Immature natural killer cell (primary cell): ENCODE data around the gene MAPK7. TPM values are rescaled to one million over a fixed set of nuclear protein-coding genes. Genes with fewer than 3 reads are reported as not detected.
A peak's percentile ranks its signal among the peaks of the same experiment; 100 is the strongest.

Source experiments
- DNase-seq, 3 donors: peaks; one replicate each; pipeline ENCODE4 v3.0.0; 2022; ENCODE audit warnings: mixed read lengths in 1 of 3
- H3K27ac Mint-ChIP-seq, 6 donors: one replicate each; pipeline ENCODE4 v1.8.0; 2020; ENCODE audit warnings: mixed read lengths in 6 of 6, mild to moderate bottlenecking in 5 of 6, inconsistent platforms in 4 of 6, moderate library complexity in 3 of 6
- H3K27me3 Mint-ChIP-seq, 3 donors: one replicate each; pipeline ENCODE4 v1.8.0; 2020 to 2021; ENCODE audit warnings: low read depth in 3 of 3, mild to moderate bottlenecking in 3 of 3, mixed read lengths in 3 of 3, moderate library complexity in 3 of 3, inconsistent platforms in 1 of 3
- H3K36me3 Mint-ChIP-seq, 3 donors: one replicate each; pipeline ENCODE4 v1.8.0; 2020; ENCODE audit warnings: mixed read lengths in 3 of 3, inconsistent platforms in 2 of 3, mild to moderate bottlenecking in 2 of 3
- H3K4me1 Mint-ChIP-seq, 2 donors: one replicate each; pipeline ENCODE4 v1.8.0; 2020; ENCODE audit warnings: inconsistent platforms in 2 of 2, mild to moderate bottlenecking in 2 of 2, mixed read lengths in 2 of 2, moderate library complexity in 1 of 2
- H3K4me3 Mint-ChIP-seq, 5 donors: one replicate each; pipeline ENCODE4 v1.8.0; 2020; ENCODE audit warnings: mild to moderate bottlenecking in 5 of 5, mixed read lengths in 5 of 5, inconsistent platforms in 3 of 5, moderate library complexity in 3 of 5
- H3K9me3 Mint-ChIP-seq, 6 donors: one replicate each; pipeline ENCODE4 v1.8.0; 2020; ENCODE audit warnings: mild to moderate bottlenecking in 6 of 6, mixed read lengths in 6 of 6, inconsistent platforms in 4 of 6, moderate library complexity in 3 of 6
- polyA plus RNA-seq, 3 donors: library from polyadenylated mRNA; unstranded; fragments of 300-500 nt; fragmentation: Illumina TruSeq; gene quantifications; one replicate each; pipeline ENCODE4 v1.2.3, GENCODE V29; 2021

Gene MAPK7
- polyA plus RNA-seq, 3 donors from 2014 or later, result 3.4 to 23.0 (median 7.3) TPM

DNA sequence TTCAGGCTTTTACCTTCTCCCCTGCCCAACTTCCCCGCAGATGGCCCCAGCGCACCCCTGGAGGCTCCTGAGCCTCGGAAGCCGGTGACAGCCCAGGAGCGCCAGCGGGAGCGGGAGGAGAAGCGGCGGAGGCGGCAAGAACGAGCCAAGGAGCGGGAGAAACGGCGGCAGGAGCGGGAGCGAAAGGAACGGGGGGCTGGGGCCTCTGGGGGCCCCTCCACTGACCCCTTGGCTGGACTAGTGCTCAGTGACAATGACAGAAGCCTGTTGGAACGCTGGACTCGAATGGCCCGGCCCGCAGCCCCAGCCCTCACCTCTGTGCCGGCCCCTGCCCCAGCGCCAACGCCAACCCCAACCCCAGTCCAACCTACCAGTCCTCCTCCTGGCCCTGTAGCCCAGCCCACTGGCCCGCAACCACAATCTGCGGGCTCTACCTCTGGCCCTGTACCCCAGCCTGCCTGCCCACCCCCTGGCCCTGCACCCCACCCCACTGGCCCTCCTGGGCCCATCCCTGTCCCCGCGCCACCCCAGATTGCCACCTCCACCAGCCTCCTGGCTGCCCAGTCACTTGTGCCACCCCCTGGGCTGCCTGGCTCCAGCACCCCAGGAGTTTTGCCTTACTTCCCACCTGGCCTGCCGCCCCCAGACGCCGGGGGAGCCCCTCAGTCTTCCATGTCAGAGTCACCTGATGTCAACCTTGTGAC is 3.6 kb downstream of the MAPK7 start:
- Mint-ChIP-seq H3K4me1 (peaks cover 36 to 41% of the 10 kb centered on the region in 2 donors), H3K27me3 (peaks cover 8 to 9% (median 9%) of the 10 kb centered on the region in 3 donors), H3K36me3 (peaks cover 8 to 39% (median 10%) of the 10 kb centered on the region in 3 donors), H3K27ac (no peak overlapping the region), H3K4me3 (no peak overlapping the region), H3K9me3 (no peaks in the 10 kb centered on the region)
- no peak for DNase-seq

- no peak for DNase-seq
- Mint-ChIP-seq H3K4me3 (no peak overlapping the region), H3K9me3 (no peaks in the 10 kb centered on the region), H3K4me1 (peaks cover 29 to 32% of the 10 kb centered on the region in 2 donors), H3K27ac (no peak overlapping the region), H3K27me3 (peaks cover 4 to 7% (median 4%) of the 10 kb centered on the region in 3 donors), H3K36me3 (peaks cover 8 to 39% (median 10%) of the 10 kb centered on the region in 3 donors)
Observed at GRCh38 chr17:19382531-19383444, 4.5 kb downstream of the MAPK7 start.

DNA sequence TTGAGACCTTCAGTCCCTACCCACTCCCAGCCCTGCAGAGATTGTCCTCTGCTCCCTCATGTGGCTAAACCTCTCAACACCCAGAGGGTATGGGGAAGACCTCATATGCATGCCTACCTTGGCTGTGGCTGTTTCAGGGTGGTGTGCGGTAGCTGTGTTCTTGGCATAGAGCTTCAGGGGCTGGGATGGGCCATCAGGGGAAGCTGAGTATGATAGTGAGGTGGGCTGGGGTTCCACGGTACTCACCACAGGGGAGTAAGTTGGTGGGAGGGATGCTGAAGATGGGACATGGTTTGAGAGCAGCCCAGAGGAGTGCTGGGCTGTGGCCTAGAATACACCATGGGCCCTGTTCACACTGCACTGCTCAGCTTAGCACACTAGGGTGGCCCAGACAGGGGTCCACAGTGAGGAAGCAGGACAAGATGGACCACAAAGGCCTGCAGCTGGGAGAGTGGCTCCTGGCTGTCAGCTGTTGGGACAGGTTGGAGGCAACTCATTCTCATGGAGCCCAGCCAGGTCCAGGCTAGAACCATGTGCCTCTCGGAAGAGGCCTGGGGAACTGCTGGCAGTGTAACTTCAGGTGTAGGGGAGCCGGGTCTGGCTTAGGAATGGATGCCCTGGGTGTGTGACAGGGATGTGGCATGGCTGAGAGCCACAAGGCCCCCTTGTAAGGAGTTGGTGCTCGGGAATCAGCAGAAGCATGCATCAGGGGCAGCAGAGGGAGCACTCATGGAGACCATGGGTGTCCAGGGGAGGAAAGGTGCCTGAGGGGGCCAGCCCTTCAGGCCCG is 5.6 kb downstream of the MAPK7 start:
- DNase-seq, result no peak
- peaks cover 8 to 39% (median 10%) of the 10 kb centered on the region in 3 donors for H3K36me3 Mint-ChIP-seq
- no peaks in the 10 kb centered on the region for H3K9me3 Mint-ChIP-seq
- peaks cover 0 to 2% (median 0%) of the 10 kb centered on the region in 3 donors for H3K27me3 Mint-ChIP-seq
- no peak overlapping the region for H3K4me3 Mint-ChIP-seq
- peaks cover 28 to 32% of the 10 kb centered on the region in 2 donors for H3K4me1 Mint-ChIP-seq
- H3K27ac Mint-ChIP-seq, result peak overlapping the region in 4 of 6 donors; percentile 11 to 76 (median 56)

DNA sequence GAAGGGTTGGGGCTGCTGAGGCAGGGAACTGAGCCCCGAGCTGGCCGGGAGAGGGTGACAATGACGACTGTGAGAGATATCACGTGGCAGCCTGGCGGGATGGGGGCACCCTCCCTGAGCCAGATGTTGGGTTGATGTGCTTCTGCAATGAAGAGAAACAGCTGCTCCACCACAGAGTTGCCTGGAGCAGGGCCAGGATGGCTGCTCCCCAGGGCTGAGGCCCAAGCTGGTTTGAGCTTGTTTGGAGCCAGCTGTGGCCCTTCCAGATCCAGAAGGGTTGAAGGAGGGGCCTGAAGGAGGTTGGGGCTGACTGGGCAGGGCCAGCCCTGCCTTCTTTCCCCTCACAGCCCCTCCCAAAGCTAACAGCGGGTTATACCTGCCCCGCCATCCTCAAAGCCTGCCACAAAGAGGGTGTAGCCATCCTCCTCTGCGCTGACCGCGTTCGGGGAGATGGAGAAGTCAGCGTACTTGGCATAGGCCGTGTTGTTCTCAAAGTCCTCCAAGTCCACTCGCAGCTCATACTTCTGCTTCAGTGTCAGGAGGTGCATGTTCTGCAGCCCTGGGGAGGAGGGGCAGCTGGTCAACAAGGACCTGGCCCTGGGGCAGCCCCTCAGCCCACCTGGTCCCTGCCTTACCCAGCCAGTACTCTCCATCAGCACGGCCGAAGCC is 6.6 kb downstream of the MAPK7 start:
- Mint-ChIP-seq H3K4me1 (peaks cover 19 to 22% of the 10 kb centered on the region in 2 donors), H3K36me3 (peaks cover 8 to 31% (median 10%) of the 10 kb centered on the region in 3 donors), H3K9me3 (no peaks in the 10 kb centered on the region), H3K27me3 (no peaks in the 10 kb centered on the region), H3K4me3 (no peak overlapping the region), H3K27ac (peak overlapping the region in 4 of 6 donors; percentile 11 to 74 (median 60))
- DNase-seq, result no peak

GRCh38 chr17:19385521-19385983 is 7.3 kb downstream of the MAPK7 start:
- H3K27ac Mint-ChIP-seq, result peak overlapping the region in 1 of 6 donors; percentile 31
- H3K9me3 Mint-ChIP-seq, result no peaks in the 10 kb centered on the region
- H3K4me1 Mint-ChIP-seq, result peaks cover 15 to 16% of the 10 kb centered on the region in 2 donors
- no peaks in the 10 kb centered on the region for H3K27me3 Mint-ChIP-seq
- DNase-seq, result no peak
- no peak overlapping the region for H3K4me3 Mint-ChIP-seq
- H3K36me3 Mint-ChIP-seq, result peaks cover 3 to 24% (median 9%) of the 10 kb centered on the region in 3 donors

- Mint-ChIP-seq H3K36me3 (peaks cover 0 to 17% (median 6%) of the 10 kb centered on the region in 3 donors), H3K4me1 (peaks cover 11 to 14% of the 10 kb centered on the region in 2 donors), H3K27me3 (no peaks in the 10 kb centered on the region), H3K9me3 (no peaks in the 10 kb centered on the region), H3K4me3 (peak overlapping the region in 1 of 5 donors; percentile 20), H3K27ac (no peak overlapping the region)
- DNase-seq, result no peak
Observed at GRCh38 chr17:19386051-19386929, 8.0 kb downstream of the MAPK7 start.

DNA sequence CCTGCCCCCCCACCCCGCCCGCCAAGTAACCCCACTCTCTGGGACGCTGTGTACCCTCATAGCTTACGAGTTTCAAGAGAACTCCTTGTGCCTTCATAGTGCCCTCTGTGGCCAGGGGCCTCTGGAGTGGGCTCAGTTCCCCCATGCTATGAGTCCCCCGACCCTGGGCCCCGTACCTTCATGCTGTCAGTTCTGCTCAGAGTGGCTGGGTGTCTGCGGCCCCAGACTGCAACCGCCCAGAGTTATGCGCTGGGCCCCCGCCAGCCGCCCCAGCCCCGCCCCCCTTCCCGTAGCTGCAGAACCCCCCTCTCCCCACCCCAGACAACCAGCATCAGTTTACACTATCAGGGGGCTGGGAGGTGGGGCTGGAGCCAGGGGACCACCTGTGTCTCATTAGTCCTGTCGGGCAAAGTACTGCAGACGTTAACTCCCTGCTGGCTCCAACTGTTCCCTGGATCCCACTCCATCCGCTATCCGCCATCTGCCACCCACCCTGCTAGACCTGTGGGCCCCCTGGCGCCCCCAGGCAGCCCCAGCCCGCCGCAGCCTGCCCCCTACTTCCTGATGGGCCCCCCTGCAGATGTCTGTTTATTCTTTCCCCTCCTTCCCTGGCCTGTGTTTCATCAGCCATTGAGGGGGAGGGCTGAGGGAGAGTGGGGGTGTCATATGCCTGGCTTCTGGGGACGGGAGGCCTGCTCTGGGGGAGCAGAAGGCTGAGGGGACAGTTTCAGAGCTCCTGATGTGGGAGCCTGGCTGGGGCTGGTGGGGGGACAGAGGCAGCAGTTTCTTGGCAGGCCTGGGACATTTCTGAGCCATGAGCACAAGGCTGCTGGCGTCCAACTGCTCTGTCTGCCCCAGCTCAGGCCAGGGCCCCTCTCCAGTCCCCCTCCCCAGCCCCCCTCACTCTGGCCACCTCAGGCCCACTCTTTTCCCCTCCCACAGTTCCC is 8.9 kb downstream of the MAPK7 start, which contains the start of gene MFAP4:
Gene MFAP4 (minus strand): TSS at position 217 of the 947 bp plus-strand sequence. CDS start 35 bp downstream, at position 182.
- DNase-seq, result no peak
- peak within 1 kb of the TSS in 4 of 6 donors; percentile 15 to 80 (median 52) for H3K27ac Mint-ChIP-seq

DNA sequence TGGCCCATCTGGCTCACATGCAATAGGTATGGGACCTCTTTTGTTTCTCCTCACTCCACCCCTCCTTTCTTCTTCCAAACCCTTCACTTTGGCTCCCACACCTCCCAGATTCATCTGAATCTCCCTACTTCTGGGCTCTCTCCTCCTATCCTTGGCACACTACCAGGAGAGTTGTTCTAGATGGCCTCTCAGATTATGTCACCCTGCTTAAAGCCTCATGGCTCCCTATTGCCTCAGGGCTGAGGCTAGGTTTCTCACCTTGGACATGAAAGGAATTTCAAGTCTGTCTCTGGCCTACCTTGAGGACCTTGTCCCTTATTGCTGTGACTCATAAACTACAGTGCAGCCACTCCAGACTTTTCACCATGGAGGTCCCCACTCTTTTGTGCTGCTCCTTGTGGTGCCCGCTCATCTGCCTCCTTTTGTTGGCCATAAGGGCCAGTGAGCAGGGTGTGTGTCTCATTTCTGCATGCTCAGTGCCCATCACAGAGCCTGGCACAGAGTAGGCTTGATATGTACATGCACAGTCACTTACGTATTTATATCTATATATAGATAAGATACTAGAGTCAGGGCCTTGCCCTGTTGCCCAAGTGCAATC is 9.7 kb downstream of the MAPK7 start:
- DNase-seq, result no peak
- peak overlapping the region in 4 of 6 donors; percentile 15 to 80 (median 52) for H3K27ac Mint-ChIP-seq
- peaks cover 0 to 13% (median 6%) of the 10 kb centered on the region in 3 donors for H3K36me3 Mint-ChIP-seq
- H3K9me3 Mint-ChIP-seq, result no peaks in the 10 kb centered on the region
- peaks cover 11 to 14% of the 10 kb centered on the region in 2 donors for H3K4me1 Mint-ChIP-seq
- no peak overlapping the region for H3K4me3 Mint-ChIP-seq
- H3K27me3 Mint-ChIP-seq, result peaks cover 0 to 2% (median 0%) of the 10 kb centered on the region in 3 donors

More for the DNA sequence above, 8.9 kb downstream of the MAPK7 start, which contains the start of gene MFAP4:
- Mint-ChIP-seq H3K4me3 (peak within 1 kb of the TSS in 1 of 5 donors; percentile 20), H3K36me3 (peaks cover 0 to 13% (median 6%) of the 10 kb centered on the region in 3 donors), H3K4me1 (peaks cover 11 to 14% of the 10 kb centered on the region in 2 donors), H3K9me3 (no peaks in the 10 kb centered on the region), H3K27me3 (peaks cover 0 to 2% (median 0%) of the 10 kb centered on the region in 3 donors)

DNA sequence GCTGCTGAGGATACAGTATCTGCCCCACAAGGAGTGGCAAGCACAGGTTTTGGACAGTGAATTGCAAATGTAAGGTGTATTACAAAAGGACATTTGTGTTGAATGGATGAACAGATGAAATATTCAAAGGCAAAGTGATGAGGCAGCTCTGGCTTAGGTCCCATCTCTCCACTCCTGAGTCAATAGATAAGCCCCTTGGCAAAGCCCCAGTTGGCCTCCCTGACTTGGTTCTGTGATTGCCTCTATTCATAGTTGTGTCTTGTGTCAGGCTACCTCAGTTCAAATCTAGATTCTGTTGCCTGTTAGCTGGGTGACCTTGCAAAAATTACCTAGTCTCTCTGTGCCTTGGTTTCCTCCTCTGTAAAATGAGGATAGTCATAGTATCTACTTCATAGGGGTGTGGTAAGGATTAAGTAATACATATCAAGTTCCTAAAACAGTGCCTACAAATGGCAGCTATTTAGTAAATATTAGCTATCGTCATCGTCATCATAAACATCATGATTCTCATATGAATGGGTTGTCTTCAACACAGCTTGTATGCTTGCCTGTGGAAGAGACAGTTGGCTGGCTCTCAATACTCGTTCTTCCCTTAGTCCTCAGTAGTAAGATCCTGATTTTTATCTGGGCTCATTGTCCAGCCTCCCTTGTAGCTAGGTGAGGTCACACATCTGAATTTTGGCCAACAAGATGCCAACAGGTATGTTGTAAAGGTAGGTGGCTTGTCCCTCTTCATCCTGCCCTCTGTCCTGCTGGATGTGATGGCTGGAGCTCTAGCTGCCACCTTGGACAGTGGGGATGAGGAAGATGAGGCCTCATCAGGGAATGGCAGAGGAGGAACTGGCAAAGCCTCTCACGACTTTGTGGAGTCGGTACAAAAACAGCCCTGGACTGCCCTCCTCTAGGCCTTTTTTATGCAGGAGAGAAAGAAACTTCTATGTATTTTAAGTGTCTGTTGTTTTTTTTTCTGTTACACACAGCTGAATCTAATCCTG is 10.8 kb downstream of the MAPK7 start:
- Mint-ChIP-seq H3K9me3 (no peaks in the 10 kb centered on the region), H3K27ac (peak overlapping the region in 1 of 6 donors; percentile 19), H3K36me3 (peaks cover 0 to 6% (median 6%) of the 10 kb centered on the region in 3 donors), H3K4me3 (no peak overlapping the region), H3K27me3 (peaks cover 0 to 2% (median 0%) of the 10 kb centered on the region in 3 donors), H3K4me1 (peaks cover 9 to 14% of the 10 kb centered on the region in 2 donors)
- DNase-seq, result no peak

- peaks cover 0 to 4% of the 10 kb centered on the region in 2 donors for H3K4me1 Mint-ChIP-seq
- H3K27me3 Mint-ChIP-seq, result peaks cover 0 to 2% (median 0%) of the 10 kb centered on the region in 3 donors
- H3K9me3 Mint-ChIP-seq, result no peaks in the 10 kb centered on the region
- peak overlapping the region in 2 of 6 donors; percentile 25 to 53 for H3K27ac Mint-ChIP-seq
- H3K36me3 Mint-ChIP-seq, result no peaks in the 10 kb centered on the region
- H3K4me3 Mint-ChIP-seq, result no peak overlapping the region
- no peak for DNase-seq
Observed at GRCh38 chr17:19390951-19391350, 12.7 kb downstream of the MAPK7 start.
